NB4 (cell line): ENCODE measurements around the gene ZNF138.
"Not testable (repeated sequence)": the region's sequence is repeated elsewhere in the genome, so short reads cannot be mapped to it uniquely, and the experiment has no call there.

Experiments
- MYC ChIP-seq: IDR thresholded peaks from 2 replicates; pipeline ENCODE4 v1.6.1; 2011; ENCODE audit warnings: low read depth, low read length
- TF ChIP-seq, protein P1 (sequence below): IDR thresholded peaks from one replicate; pipeline ENCODE4 v1.5.1; 2012; ENCODE audit warnings: low read depth, low read length

DNA sequence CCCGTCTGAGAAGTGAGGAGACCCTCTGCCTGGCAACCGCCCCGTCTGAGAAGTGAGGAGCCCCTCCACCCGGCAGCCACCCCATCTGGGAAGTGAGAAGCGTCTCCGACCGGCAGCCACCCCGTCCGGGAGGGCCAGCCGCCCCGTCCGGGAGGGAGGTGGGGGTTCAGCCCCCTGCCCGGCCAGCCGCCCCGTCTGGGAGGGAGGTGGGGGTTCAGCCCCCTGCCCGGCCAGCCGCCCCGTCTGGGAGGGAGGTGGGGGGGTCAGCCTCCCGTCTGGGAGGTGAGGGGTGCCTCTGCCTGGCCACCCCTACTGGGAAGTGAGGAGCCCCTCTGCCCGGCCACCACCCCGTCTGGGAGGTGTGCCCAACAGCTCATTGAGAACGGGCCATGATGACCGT, 9.4 kb upstream of the ZNF138 start:
- TF ChIP-seq MYC = not testable (repeated sequence)
- TF ChIP-seq, protein P1, sequence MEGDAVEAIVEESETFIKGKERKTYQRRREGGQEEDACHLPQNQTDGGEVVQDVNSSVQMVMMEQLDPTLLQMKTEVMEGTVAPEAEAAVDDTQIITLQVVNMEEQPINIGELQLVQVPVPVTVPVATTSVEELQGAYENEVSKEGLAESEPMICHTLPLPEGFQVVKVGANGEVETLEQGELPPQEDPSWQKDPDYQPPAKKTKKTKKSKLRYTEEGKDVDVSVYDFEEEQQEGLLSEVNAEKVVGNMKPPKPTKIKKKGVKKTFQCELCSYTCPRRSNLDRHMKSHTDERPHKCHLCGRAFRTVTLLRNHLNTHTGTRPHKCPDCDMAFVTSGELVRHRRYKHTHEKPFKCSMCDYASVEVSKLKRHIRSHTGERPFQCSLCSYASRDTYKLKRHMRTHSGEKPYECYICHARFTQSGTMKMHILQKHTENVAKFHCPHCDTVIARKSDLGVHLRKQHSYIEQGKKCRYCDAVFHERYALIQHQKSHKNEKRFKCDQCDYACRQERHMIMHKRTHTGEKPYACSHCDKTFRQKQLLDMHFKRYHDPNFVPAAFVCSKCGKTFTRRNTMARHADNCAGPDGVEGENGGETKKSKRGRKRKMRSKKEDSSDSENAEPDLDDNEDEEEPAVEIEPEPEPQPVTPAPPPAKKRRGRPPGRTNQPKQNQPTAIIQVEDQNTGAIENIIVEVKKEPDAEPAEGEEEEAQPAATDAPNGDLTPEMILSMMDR = not testable (repeated sequence)
